ENCODE data around the gene SRP72. TPM values are rescaled to one million over a fixed set of nuclear protein-coding genes. Genes with fewer than 3 reads are reported as not detected.
"Not testable (repeated sequence)": the region's sequence is repeated elsewhere in the genome, so short reads cannot be mapped to it uniquely, and the experiment has no call there.

SRP72 gene
- total RNA-seq, 1 donor from 2014 or later: 57.5 TPM

DNA sequence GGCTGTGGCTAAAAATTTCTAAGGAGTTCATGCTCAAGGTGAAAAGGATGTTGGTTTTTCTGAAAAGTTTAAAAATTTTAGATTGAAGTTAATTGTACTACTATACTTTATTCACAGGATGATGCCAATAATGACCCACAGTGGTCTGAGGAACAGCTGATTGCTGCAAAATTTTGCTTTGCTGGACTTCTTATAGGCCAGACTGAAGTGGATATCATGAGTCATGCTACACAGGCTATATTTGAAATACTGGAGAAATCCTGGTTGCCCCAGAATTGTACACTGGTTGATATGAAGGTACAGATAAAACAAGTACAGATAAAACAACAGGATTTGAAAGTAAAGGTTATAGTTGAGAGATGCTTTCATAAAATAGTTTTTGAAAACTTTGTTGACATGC lies 19.1 kb upstream of the SRP72 start:
- no peak overlapping the region for H3K27ac ChIP-seq
- H3K9me3 ChIP-seq: no peaks in the 10 kb centered on the region
- H3K4me1 ChIP-seq: no peaks in the 10 kb centered on the region
- peaks cover 3 to 34% of the 10 kb centered on the region in 2 donors for H3K36me3 ChIP-seq
- H3K27me3 ChIP-seq: no peaks in the 10 kb centered on the region
- TF ChIP-seq POLR2AphosphoS5 (IDR thresholded peaks at IDR 0.05; ENCODE audit: insufficient read depth in 1 of 2, low read depth in 1 of 2) (no peak), POLR2A (IDR thresholded peaks at IDR 0.05) (no peak)
- TF ChIP-seq, protein P1, sequence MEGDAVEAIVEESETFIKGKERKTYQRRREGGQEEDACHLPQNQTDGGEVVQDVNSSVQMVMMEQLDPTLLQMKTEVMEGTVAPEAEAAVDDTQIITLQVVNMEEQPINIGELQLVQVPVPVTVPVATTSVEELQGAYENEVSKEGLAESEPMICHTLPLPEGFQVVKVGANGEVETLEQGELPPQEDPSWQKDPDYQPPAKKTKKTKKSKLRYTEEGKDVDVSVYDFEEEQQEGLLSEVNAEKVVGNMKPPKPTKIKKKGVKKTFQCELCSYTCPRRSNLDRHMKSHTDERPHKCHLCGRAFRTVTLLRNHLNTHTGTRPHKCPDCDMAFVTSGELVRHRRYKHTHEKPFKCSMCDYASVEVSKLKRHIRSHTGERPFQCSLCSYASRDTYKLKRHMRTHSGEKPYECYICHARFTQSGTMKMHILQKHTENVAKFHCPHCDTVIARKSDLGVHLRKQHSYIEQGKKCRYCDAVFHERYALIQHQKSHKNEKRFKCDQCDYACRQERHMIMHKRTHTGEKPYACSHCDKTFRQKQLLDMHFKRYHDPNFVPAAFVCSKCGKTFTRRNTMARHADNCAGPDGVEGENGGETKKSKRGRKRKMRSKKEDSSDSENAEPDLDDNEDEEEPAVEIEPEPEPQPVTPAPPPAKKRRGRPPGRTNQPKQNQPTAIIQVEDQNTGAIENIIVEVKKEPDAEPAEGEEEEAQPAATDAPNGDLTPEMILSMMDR (IDR thresholded peaks at IDR 0.05): no peak
- intact Hi-C loops (cut with DNase I): no loop called here
- no peak for DNase-seq (ENCODE audit: extremely low spot score in 2 of 2)
- no peak overlapping the region for H3K4me3 ChIP-seq

DNA sequence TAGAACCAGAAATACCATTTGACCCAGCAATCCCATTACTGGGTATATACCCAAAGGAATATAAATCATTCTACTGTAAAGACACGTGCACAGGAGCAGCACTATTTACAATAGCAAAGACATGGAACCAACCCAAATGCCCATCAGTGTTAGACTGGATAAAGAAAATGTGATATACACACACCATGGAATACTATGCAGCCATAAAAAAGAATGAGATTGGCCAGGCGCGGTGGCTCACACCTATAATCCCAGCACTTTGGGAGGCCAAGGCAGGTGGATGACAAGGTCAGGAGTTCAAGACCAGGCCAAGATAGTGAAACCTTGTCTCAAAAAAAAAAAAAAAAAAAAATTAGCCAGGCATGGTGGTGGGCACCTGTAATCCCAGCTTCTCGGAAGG lies 17.9 kb upstream of the SRP72 start:
- H3K4me1 ChIP-seq; H3K27ac ChIP-seq; H3K9me3 ChIP-seq; H3K27me3 ChIP-seq; DNase-seq (ENCODE audit: extremely low spot score in 2 of 2); H3K4me3 ChIP-seq; intact Hi-C loops (cut with DNase I): not testable (repeated sequence)
- H3K36me3 ChIP-seq: peaks cover 3 to 44% of the 10 kb centered on the region in 2 donors

DNA sequence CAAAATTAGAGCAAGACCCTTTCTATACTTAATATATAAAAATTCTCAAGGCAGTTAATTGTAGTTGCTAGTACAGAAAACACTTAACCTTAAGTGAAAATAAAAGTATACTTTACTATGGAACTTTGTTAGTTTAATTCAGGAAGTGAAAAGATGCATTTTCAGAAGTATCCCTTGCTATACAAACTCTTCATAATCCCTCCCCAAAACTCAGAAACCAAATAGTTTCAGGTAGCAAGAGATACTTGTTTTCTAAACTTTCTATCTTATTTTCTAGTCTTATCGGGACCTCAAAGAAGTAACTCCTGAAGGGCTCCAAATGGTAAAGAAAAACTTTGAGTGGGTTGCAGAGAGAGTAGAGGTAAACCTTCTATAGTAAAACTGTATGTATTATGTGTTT lies 17.1 kb upstream of the SRP72 start:
- intact Hi-C loops (cut with DNase I): no loop called here
- Histone ChIP-seq H3K4me1 (no peaks in the 10 kb centered on the region), H3K27ac (no peak overlapping the region), H3K36me3 (peaks cover 3 to 49% of the 10 kb centered on the region in 2 donors), H3K27me3 (no peaks in the 10 kb centered on the region), H3K9me3 (no peaks in the 10 kb centered on the region), H3K4me3 (no peak overlapping the region)
- no peak for DNase-seq (ENCODE audit: extremely low spot score in 2 of 2)
- TF ChIP-seq, protein P1 (IDR thresholded peaks at IDR 0.05): no peak
- no peak for TF ChIP-seq POLR2AphosphoS5 (IDR thresholded peaks at IDR 0.05; ENCODE audit: insufficient read depth in 1 of 2, low read depth in 1 of 2)
- TF ChIP-seq POLR2A (IDR thresholded peaks at IDR 0.05): no peak

DNA sequence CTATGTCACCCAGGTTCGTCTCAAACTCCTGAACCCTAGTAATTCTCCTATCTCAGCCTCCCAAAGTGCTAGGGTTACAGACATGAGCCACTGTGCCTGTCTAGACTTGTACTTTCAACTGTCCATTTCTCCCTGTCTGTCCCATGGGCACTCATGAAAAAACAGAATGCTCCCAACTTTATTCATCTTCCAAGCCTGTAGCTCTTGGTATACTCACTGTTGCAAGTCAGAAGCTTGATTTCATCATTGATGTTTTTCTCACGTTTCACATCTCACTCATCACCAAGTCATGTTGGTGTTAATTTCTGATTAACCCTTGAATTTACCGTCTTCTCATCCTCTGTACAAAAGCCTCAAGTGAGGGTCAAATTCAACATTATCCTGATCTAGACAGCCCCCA lies 7.3 kb upstream of the SRP72 start:
- Histone ChIP-seq H3K27ac (no peak overlapping the region), H3K4me1 (peaks cover 4% of the 10 kb centered on the region), H3K9me3 (no peaks in the 10 kb centered on the region), H3K4me3 (no peak overlapping the region), H3K27me3 (no peaks in the 10 kb centered on the region), H3K36me3 (peaks cover 0 to 23% of the 10 kb centered on the region in 2 donors)
- intact Hi-C loops (cut with DNase I): no loop called here
- DNase-seq (ENCODE audit: extremely low spot score in 2 of 2): no peak
- TF ChIP-seq, protein P1 (IDR thresholded peaks at IDR 0.05): no peak
- no peak for TF ChIP-seq POLR2A (IDR thresholded peaks at IDR 0.05)
- no peak for TF ChIP-seq POLR2AphosphoS5 (IDR thresholded peaks at IDR 0.05; ENCODE audit: insufficient read depth in 1 of 2, low read depth in 1 of 2)

DNA sequence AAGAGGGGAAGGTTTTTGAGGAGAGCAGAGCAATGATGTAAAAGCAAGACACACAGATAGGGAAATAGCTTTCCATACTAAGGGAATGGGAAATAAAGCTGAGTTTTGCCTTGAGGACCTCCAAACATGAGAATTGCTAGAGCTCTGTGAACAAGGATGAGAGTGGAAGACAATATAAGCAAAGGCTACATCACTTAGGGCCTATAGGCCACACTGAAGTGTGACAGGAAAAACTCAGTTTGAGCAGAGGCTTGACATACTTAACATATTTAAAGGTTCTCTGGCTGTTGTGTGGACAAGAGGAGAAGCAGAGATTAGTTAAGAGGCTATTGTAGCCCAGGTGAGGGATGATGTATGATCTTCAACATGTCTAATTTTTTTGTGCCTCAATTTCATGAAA lies 5.3 kb upstream of the SRP72 start:
- DNase-seq (ENCODE audit: extremely low spot score in 2 of 2): no peak
- Histone ChIP-seq H3K9me3 (no peaks in the 10 kb centered on the region), H3K27ac (no peak overlapping the region), H3K27me3 (no peaks in the 10 kb centered on the region), H3K4me3 (no peak overlapping the region), H3K36me3 (peaks cover 0 to 23% of the 10 kb centered on the region in 2 donors), H3K4me1 (peaks cover 22% of the 10 kb centered on the region)
- TF ChIP-seq, protein P1 (IDR thresholded peaks at IDR 0.05): no peak
- TF ChIP-seq POLR2A (IDR thresholded peaks at IDR 0.05) (no peak), POLR2AphosphoS5 (IDR thresholded peaks at IDR 0.05; ENCODE audit: insufficient read depth in 1 of 2, low read depth in 1 of 2) (no peak)
- intact Hi-C loops (cut with DNase I): no loop called here

DNA sequence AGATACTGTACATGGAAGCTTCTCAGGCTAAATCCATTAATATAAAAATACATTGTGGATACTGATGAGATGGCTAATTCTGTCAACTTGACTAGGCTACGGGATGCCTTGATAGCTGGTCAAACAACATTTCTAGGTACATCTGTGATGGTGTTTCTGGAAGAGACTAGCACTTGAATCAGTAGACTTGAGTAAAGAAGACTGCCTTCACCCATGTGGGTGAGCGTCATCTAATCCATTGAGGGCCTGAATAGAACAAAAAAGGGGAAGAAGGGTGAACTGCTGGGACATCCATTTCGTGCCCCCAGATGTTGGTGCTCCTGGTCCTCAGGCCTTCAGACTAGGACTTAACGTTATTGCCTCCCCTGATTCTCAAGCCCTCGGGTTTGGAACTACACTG lies 3.7 kb upstream of the SRP72 start:
- no peak overlapping the region for H3K27ac ChIP-seq
- DNase-seq (ENCODE audit: extremely low spot score in 2 of 2): no peak
- no peaks in the 10 kb centered on the region for H3K27me3 ChIP-seq
- TF ChIP-seq, protein P1 (IDR thresholded peaks at IDR 0.05): no peak
- TF ChIP-seq POLR2AphosphoS5 (IDR thresholded peaks at IDR 0.05; ENCODE audit: insufficient read depth in 1 of 2, low read depth in 1 of 2) (no peak), POLR2A (IDR thresholded peaks at IDR 0.05) (no peak)
- no peaks in the 10 kb centered on the region for H3K9me3 ChIP-seq
- no peak overlapping the region for H3K4me3 ChIP-seq
- peaks cover 27% of the 10 kb centered on the region for H3K4me1 ChIP-seq
- H3K36me3 ChIP-seq: peaks cover 0 to 17% of the 10 kb centered on the region in 2 donors
- intact Hi-C loops (cut with DNase I): no loop called here

Measured in vagina (tissue), 2 donors.